ENCODE results near the gene TTC39C. TPM values are rescaled to one million over a fixed set of nuclear protein-coding genes. Genes with fewer than 3 reads are reported as not detected.

TTC39C gene
- total and polyA plus RNA-seq, 2 experiments from 2014 or later = 69.4 to 136 TPM

DNA sequence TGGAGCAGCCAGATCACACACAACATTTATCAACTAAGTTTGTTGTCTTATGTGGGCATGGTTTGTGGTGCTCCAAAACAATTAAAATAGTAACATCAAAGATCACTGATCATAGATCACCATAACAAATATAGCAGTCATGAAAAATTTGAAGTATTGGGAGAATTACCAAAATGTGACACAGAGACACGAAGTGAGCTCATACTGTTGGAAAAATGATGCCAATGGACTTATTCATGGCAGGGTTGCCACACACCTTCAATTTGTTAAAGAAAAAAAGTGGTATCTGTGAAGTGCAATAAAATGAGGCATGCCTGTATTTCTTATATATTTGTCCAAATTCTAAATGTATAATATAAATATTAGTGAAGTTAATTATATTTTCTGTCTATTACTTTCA is 81.4 kb downstream of the TTC39C start:
- Mint-ChIP-seq H3K4me3 (no peak overlapping the region), H3K9me3 (peaks cover 10% of the 10 kb centered on the region; the same call in 2 of the 3 replicates), H3K36me3 (ENCODE audit: low read depth) (peaks cover 28% of the 10 kb centered on the region), H3K4me1 (no peaks in the 10 kb centered on the region), H3K27me3 (ENCODE audit: insufficient read depth, low read depth, poor library complexity) (peaks cover 6% of the 10 kb centered on the region), H3K27ac (no peak overlapping the region)
- Histone ChIP-seq H3K9me2 (ENCODE audit: insufficient read depth) (no peaks in the 10 kb centered on the region), H4K20me1 (replicated peaks; ENCODE audit: insufficient read depth) (no peaks in the 10 kb centered on the region), H3K79me2 (replicated peaks; ENCODE audit: insufficient read depth) (peaks cover 22% of the 10 kb centered on the region), H3K27ac (ENCODE audit: low read depth) (no peak overlapping the region), H3K4me2 (no peak overlapping the region), H3K4me3 (no peak overlapping the region), H3F3A (replicated peaks; ENCODE audit: low read depth) (peaks cover 4% of the 10 kb centered on the region; the same call in 1 of the 2 replicates), H3K4me1 (ENCODE audit: insufficient read depth) (no peaks in the 10 kb centered on the region), H3K36me3 (ENCODE audit: insufficient read depth) (peaks cover 10% of the 10 kb centered on the region), H2AFZ (no peak overlapping the region), H3K27me3 (ENCODE audit: insufficient read depth) (no peaks in the 10 kb centered on the region)
- DNase-seq (ENCODE audit: low spot score) = no peak
- TF ChIP-seq ZNF114 (CRISPR knock-in tag; IDR thresholded peaks at IDR 0.05) (no peak), EZH2phosphoT487 (IDR thresholded peaks at IDR 0.05; ENCODE audit: unreplicated experiment) (no peak), ZNF331 (CRISPR knock-in tag; IDR thresholded peaks at IDR 0.05; ENCODE audit: low read depth) (no peak), JUNB (IDR thresholded peaks at IDR 0.05; ENCODE audit: unreplicated experiment) (no peak)
- TF ChIP-seq, protein P1, sequence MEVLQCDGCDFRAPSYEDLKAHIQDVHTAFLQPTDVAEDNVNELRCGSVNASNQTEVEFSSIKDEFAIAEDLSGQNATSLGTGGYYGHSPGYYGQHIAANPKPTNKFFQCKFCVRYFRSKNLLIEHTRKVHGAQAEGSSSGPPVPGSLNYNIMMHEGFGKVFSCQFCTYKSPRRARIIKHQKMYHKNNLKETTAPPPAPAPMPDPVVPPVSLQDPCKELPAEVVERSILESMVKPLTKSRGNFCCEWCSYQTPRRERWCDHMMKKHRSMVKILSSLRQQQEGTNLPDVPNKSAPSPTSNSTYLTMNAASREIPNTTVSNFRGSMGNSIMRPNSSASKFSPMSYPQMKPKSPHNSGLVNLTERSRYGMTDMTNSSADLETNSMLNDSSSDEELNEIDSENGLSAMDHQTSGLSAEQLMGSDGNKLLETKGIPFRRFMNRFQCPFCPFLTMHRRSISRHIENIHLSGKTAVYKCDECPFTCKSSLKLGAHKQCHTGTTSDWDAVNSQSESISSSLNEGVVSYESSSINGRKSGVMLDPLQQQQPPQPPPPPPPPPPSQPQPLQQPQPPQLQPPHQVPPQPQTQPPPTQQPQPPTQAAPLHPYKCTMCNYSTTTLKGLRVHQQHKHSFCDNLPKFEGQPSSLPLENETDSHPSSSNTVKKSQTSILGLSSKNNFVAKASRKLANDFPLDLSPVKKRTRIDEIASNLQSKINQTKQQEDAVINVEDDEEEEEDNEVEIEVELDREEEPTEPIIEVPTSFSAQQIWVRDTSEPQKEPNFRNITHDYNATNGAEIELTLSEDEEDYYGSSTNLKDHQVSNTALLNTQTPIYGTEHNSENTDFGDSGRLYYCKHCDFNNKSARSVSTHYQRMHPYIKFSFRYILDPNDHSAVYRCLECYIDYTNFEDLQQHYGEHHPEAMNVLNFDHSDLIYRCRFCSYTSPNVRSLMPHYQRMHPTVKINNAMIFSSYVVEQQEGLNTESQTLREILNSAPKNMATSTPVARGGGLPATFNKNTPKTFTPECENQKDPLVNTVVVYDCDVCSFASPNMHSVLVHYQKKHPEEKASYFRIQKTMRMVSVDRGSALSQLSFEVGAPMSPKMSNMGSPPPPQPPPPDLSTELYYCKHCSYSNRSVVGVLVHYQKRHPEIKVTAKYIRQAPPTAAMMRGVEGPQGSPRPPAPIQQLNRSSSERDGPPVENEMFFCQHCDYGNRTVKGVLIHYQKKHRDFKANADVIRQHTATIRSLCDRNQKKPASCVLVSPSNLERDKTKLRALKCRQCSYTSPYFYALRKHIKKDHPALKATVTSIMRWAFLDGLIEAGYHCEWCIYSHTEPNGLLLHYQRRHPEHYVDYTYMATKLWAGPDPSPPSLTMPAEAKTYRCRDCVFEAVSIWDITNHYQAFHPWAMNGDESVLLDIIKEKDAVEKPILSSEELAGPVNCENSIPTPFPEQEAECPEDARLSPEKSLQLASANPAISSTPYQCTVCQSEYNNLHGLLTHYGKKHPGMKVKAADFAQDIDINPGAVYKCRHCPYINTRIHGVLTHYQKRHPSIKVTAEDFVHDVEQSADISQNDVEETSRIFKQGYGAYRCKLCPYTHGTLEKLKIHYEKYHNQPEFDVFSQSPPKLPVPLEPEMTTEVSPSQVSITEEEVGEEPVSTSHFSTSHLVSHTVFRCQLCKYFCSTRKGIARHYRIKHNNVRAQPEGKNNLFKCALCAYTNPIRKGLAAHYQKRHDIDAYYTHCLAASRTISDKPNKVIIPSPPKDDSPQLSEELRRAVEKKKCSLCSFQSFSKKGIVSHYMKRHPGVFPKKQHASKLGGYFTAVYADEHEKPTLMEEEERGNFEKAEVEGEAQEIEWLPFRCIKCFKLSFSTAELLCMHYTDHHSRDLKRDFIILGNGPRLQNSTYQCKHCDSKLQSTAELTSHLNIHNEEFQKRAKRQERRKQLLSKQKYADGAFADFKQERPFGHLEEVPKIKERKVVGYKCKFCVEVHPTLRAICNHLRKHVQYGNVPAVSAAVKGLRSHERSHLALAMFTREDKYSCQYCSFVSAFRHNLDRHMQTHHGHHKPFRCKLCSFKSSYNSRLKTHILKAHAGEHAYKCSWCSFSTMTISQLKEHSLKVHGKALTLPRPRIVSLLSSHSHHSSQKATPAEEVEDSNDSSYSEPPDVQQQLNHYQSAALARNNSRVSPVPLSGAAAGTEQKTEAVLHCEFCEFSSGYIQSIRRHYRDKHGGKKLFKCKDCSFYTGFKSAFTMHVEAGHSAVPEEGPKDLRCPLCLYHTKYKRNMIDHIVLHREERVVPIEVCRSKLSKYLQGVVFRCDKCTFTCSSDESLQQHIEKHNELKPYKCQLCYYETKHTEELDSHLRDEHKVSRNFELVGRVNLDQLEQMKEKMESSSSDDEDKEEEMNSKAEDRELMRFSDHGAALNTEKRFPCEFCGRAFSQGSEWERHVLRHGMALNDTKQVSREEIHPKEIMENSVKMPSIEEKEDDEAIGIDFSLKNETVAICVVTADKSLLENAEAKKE (CRISPR knock-in tag; IDR thresholded peaks at IDR 0.05) = no peak
- TF ChIP-seq, protein P2, sequence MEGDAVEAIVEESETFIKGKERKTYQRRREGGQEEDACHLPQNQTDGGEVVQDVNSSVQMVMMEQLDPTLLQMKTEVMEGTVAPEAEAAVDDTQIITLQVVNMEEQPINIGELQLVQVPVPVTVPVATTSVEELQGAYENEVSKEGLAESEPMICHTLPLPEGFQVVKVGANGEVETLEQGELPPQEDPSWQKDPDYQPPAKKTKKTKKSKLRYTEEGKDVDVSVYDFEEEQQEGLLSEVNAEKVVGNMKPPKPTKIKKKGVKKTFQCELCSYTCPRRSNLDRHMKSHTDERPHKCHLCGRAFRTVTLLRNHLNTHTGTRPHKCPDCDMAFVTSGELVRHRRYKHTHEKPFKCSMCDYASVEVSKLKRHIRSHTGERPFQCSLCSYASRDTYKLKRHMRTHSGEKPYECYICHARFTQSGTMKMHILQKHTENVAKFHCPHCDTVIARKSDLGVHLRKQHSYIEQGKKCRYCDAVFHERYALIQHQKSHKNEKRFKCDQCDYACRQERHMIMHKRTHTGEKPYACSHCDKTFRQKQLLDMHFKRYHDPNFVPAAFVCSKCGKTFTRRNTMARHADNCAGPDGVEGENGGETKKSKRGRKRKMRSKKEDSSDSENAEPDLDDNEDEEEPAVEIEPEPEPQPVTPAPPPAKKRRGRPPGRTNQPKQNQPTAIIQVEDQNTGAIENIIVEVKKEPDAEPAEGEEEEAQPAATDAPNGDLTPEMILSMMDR (conservative IDR thresholded peaks at IDR 0.05; ENCODE audit: low read depth in 2 of 2) = no peak
- ATAC-seq = no peak

Measured in GM23338 (cell line).